ENCODE results near the gene UROC1. TPM values are rescaled to one million over a fixed set of nuclear protein-coding genes. Genes with fewer than 3 reads are reported as not detected.

UROC1 gene
- total RNA-seq, 1 experiment from 2014 or later = not detected

GRCh38 chr3:126493739-126494138 is 23.8 kb downstream of the UROC1 start:
- no peak overlapping the region for H2BK20ac ChIP-seq (ENCODE audit: low read depth, low read length, poor library complexity, severe bottlenecking)
- no peak overlapping the region for H2AFZ ChIP-seq (ENCODE audit: low read length)
- no peak overlapping the region for H4K91ac ChIP-seq (ENCODE audit: insufficient read length, low read depth, low read length)

More at GRCh38 chr3:126493739-126494138, 23.8 kb downstream of the UROC1 start:
- Histone ChIP-seq H3K79me2 (ENCODE audit: insufficient read depth, low read length) (no peaks in the 10 kb centered on the region), H2BK15ac (ENCODE audit: low read depth, low read length) (no peak overlapping the region), H4K20me1 (ENCODE audit: control insufficient read depth, insufficient read depth, insufficient read length) (no peaks in the 10 kb centered on the region), H4K5ac (ENCODE audit: insufficient read length, low read depth, low read length) (no peak overlapping the region), H3K23me2 (ENCODE audit: insufficient read length, low read depth, low read length, poor library complexity, severe bottlenecking) (no peaks in the 10 kb centered on the region), H3K9ac (ENCODE audit: extremely low read depth, insufficient read length, low read length) (no peak overlapping the region), H3K79me1 (ENCODE audit: insufficient read depth, low read depth, low read length, poor library complexity, severe bottlenecking) (no peaks in the 10 kb centered on the region), H3K4me1 (ENCODE audit: insufficient read depth, low read length) (no peaks in the 10 kb centered on the region), H3K56ac (ENCODE audit: insufficient read length, low read depth, low read length) (no peak overlapping the region), H3K9me3 (ENCODE audit: control insufficient read depth, low read depth, low read length) (no peaks in the 10 kb centered on the region), H3K27me3 (ENCODE audit: insufficient read depth, low read length) (no peaks in the 10 kb centered on the region), H2AK5ac (ENCODE audit: insufficient read length, low read length) (no peak overlapping the region), H3K14ac (ENCODE audit: insufficient read depth, low read length) (no peak overlapping the region; the same call in 1 of the 2 replicates), H4K8ac (replicated peaks; ENCODE audit: insufficient read length, low read depth, low read length) (no peak overlapping the region), H3K18ac (ENCODE audit: insufficient read length, low read depth, low read length) (no peak overlapping the region), H2BK120ac (ENCODE audit: low read depth, low read length, poor library complexity, severe bottlenecking) (no peak overlapping the region), H2BK12ac (ENCODE audit: insufficient read length, low read depth, low read length) (no peak overlapping the region), H3K23ac (ENCODE audit: insufficient read length, low read depth, low read length) (no peak overlapping the region), H3K27ac (ENCODE audit: insufficient read length, low read depth, low read length) (no peak overlapping the region), H3K4ac (ENCODE audit: low read depth, low read length) (no peak overlapping the region), H3T11ph (ENCODE audit: low read length) (no peak overlapping the region), H2BK5ac (ENCODE audit: insufficient read length, low read length) (no peak overlapping the region), H3K4me2 (ENCODE audit: insufficient read depth, insufficient read length, low read length) (no peak overlapping the region)
- H3K36me3 Mint-ChIP-seq (ENCODE audit: insufficient read depth in 1 of 3, low read depth in 3 of 3) = no peaks in the 10 kb centered on the region; a peak in 1 of 7 replicates
- no peak for TF ChIP-seq CTCF (conservative IDR thresholded peaks at IDR 0.05)
- no CpG with 5 or more reads among the region's 9 CpGs for WGBS (ENCODE audit: extremely low coverage, insufficient read length, low lambda C conversion rate)
- H3K9me3 Mint-ChIP-seq = no peaks in the 10 kb centered on the region
- H3K27ac Mint-ChIP-seq = no peak overlapping the region
- peaks cover 2% of the 10 kb centered on the region; the same call in 1 of the 2 replicates for H3K27me3 Mint-ChIP-seq (ENCODE audit: low read depth)
- no peak overlapping the region for H3K4me3 Mint-ChIP-seq
- DNase-seq = no peak
- H3K4me1 Mint-ChIP-seq = peaks cover 4 to 11% of the 10 kb centered on the region in 2 experiments
